IMR-90 (cell line): ENCODE measurements around the gene CHD9. TPM values are rescaled to one million over a fixed set of nuclear protein-coding genes. Genes with fewer than 3 reads are reported as not detected.

Experiments used
- ATAC-seq: fragments of 200-7000 bp; cut with Tn5 transposase; 2 replicates; pipeline ENCODE4 v1.9.1; 2020; ENCODE audit warnings: low read depth, mild to moderate bottlenecking, moderate library complexity
- BruUV-seq: library from RNA; stranded (reverse); fragments of 400-500 nt; replicated peaks from 2 replicates; lab custom pipeline; 2021; lab: Mats Ljungman, UMichigan
- CTCF ChIA-PET: fragments of 300-600 bp; formaldehyde crosslinking; extraction: SDS; loops from one replicate; lab custom pipeline; 2021; ENCODE audit warnings: antibody characterized with exemption; lab: Yijun Ruan, JAX
- POLR2A ChIA-PET: fragments of 300-600 bp; sonication (Branson Sonifier 250); formaldehyde crosslinking; loops from one replicate; lab custom pipeline; 2022; ENCODE audit warnings: antibody characterized with exemption; ENCODE audit not compliant: unreplicated experiment; lab: Charles Lee
- DNase-seq: peaks from one replicate; pipeline ENCODE4 v3.0.0; 2013
- H2AFZ ChIP-seq: replicated peaks from 2 replicates; pipeline ENCODE3; 2013; ENCODE audit warnings: low read length, mild to moderate bottlenecking; ENCODE audit not compliant: poor library complexity
- H2AK5ac ChIP-seq: 2 replicates; pipeline ENCODE4 v1.6.1; 2013; ENCODE audit warnings: low read depth, low read length, inconsistent platforms
- H2AK9ac ChIP-seq: replicated peaks from 2 replicates; pipeline ENCODE3; 2013; ENCODE audit warnings: mild to moderate bottlenecking, low read depth, low read length, moderate library complexity; ENCODE audit not compliant: poor library complexity
- H2BK120ac ChIP-seq: 2 replicates; pipeline ENCODE4 v1.6.1; 2013; ENCODE audit warnings: low read depth, low read length, inconsistent platforms
- H2BK15ac ChIP-seq: 3 replicates; pipeline ENCODE4 v1.6.1; 2013; ENCODE audit warnings: low read depth, low read length, inconsistent platforms
- H2BK20ac ChIP-seq: 2 replicates; pipeline ENCODE4 v1.6.1; 2013; ENCODE audit warnings: low read depth, mild to moderate bottlenecking, inconsistent platforms, low read length, moderate library complexity
- H2BK5ac ChIP-seq: 2 replicates; pipeline ENCODE4 v1.6.1; 2013; ENCODE audit warnings: mild to moderate bottlenecking, low read depth, low read length, inconsistent platforms; ENCODE audit not compliant: poor library complexity, severe bottlenecking
- H3K14ac ChIP-seq: replicated peaks from 2 replicates; pipeline ENCODE4 v1.6.1; 2013; ENCODE audit warnings: low read depth, low read length, inconsistent platforms
- H3K18ac ChIP-seq: 2 replicates; pipeline ENCODE4 v1.6.1; 2013; ENCODE audit warnings: low read depth, low read length, control low read depth
- H3K23ac ChIP-seq: 2 replicates; pipeline ENCODE4 v1.6.1; 2013; ENCODE audit warnings: low read depth, low read length, inconsistent platforms
- H3K27ac ChIP-seq: 2 replicates; pipeline ENCODE4 v1.5.1; 2013; ENCODE audit warnings: mild to moderate bottlenecking, control low read depth, low read length; ENCODE audit not compliant: insufficient read depth
- H3K27me3 ChIP-seq: 2 replicates; pipeline ENCODE4 v1.6.1; 2013; ENCODE audit warnings: low read length; ENCODE audit not compliant: control insufficient read depth, insufficient read depth
- H3K36me3 ChIP-seq: 2 replicates; pipeline ENCODE4 v1.6.1; 2013; ENCODE audit warnings: low read length, mixed read lengths; ENCODE audit not compliant: control insufficient read depth, insufficient read depth
- H3K4ac ChIP-seq: 2 replicates; pipeline ENCODE4 v1.6.1; 2013; ENCODE audit warnings: low read depth, low read length, inconsistent platforms
- H3K4me1 ChIP-seq: 2 replicates; pipeline ENCODE4 v1.6.1; 2013; ENCODE audit warnings: low read length, mixed read lengths; ENCODE audit not compliant: control insufficient read depth, insufficient read depth
- H3K4me2 ChIP-seq: 2 replicates; pipeline ENCODE4 v1.6.1; 2013; ENCODE audit warnings: low read depth, mild to moderate bottlenecking, control low read depth, low read length, moderate library complexity
- H3K4me3 ChIP-seq: 2 replicates; pipeline ENCODE4 v1.5.1; 2013; ENCODE audit warnings: low read depth, mild to moderate bottlenecking, control low read depth, low read length, moderate library complexity; ENCODE audit not compliant: insufficient read depth
- H3K56ac ChIP-seq: 2 replicates; pipeline ENCODE4 v1.6.1; 2013; ENCODE audit warnings: low read length, inconsistent platforms; ENCODE audit not compliant: insufficient read depth; ENCODE audit errors: extremely low read depth
- H3K79me1 ChIP-seq, 2 experiments: 2 replicates each; pipeline ENCODE4 v1.6.1; 2013; ENCODE audit warnings: low read length in 2 of 2, inconsistent platforms in 1 of 2, low read depth in 1 of 2
- H3K9ac ChIP-seq: 2 replicates; pipeline ENCODE4 v1.6.1; 2013; ENCODE audit warnings: low read depth, low read length, control low read depth
- H3K9me1 ChIP-seq: 2 replicates; pipeline ENCODE4 v1.6.1; 2013; ENCODE audit warnings: low read length, inconsistent platforms; ENCODE audit not compliant: insufficient read depth
- H3K9me3 ChIP-seq: 2 replicates; pipeline ENCODE4 v1.6.1; 2013; ENCODE audit warnings: low read length; ENCODE audit not compliant: control insufficient read depth, insufficient read depth
- H4K20me1 ChIP-seq: 2 replicates; pipeline ENCODE4 v1.6.1; 2013; ENCODE audit warnings: low read length, inconsistent platforms; ENCODE audit not compliant: insufficient read depth
- H4K5ac ChIP-seq: 2 replicates; pipeline ENCODE4 v1.6.1; 2013; ENCODE audit warnings: mild to moderate bottlenecking, low read depth, low read length, control low read depth
- H4K8ac ChIP-seq, 2 experiments: 2 replicates each; pipeline ENCODE4 v1.6.1; 2013; ENCODE audit warnings: low read depth in 2 of 2, low read length in 2 of 2, control low read depth in 1 of 2, inconsistent platforms in 1 of 2
- H4K91ac ChIP-seq: 2 replicates; pipeline ENCODE4 v1.6.1; 2013; ENCODE audit warnings: low read depth, low read length, inconsistent platforms; ENCODE audit not compliant: insufficient read depth
- CEBPB ChIP-seq: IDR thresholded peaks from 2 replicates; pipeline ENCODE4 v1.6.1; 2012; ENCODE audit warnings: low read depth, low read length, improper control_type of control experiment
- CHD1 ChIP-seq: IDR thresholded peaks from 2 replicates; pipeline ENCODE4 v1.6.1; 2012; ENCODE audit warnings: low read depth, low read length, improper control_type of control experiment
- CTCF ChIP-seq: conservative IDR thresholded peaks from 2 replicates; pipeline ENCODE4 v1.5.1; 2012; ENCODE audit warnings: mild to moderate bottlenecking, low read depth, low read length, improper control_type of control experiment
- FOS ChIP-seq: fragments of 150-350 bp; IDR thresholded peaks from 2 replicates; pipeline ENCODE4 v1.6.1; 2016; ENCODE audit warnings: low read depth, low read length
- MAZ ChIP-seq: IDR thresholded peaks from 2 replicates; pipeline ENCODE4 v1.6.1; 2012; ENCODE audit warnings: low read depth, mild to moderate bottlenecking, low read length, improper control_type of control experiment, moderate library complexity, borderline replicate concordance
- MXI1 ChIP-seq: IDR thresholded peaks from 2 replicates; pipeline ENCODE4 v1.6.1; 2012; ENCODE audit warnings: low read depth, mild to moderate bottlenecking, low read length, moderate library complexity, borderline replicate concordance
- NFE2L2 ChIP-seq: fragments of 150-350 bp; IDR thresholded peaks from 2 replicates; pipeline ENCODE4 v1.6.1; 2016; ENCODE audit warnings: low read depth, mild to moderate bottlenecking, low read length
- POLR2A ChIP-seq: IDR thresholded peaks from 2 replicates; pipeline ENCODE4 v1.6.1; 2012; ENCODE audit warnings: mild to moderate bottlenecking, low read depth, low read length
- RAD21 ChIP-seq: IDR thresholded peaks from 2 replicates; pipeline ENCODE4 v1.6.1; 2012; ENCODE audit warnings: low read length, improper control_type of control experiment
- SMC3 ChIP-seq: fragments of 150-350 bp; IDR thresholded peaks from 2 replicates; pipeline ENCODE4 v1.6.1; 2016; ENCODE audit warnings: low read depth, mild to moderate bottlenecking, antibody characterized with exemption, low read length, moderate library complexity
- USF2 ChIP-seq: fragments of 150-350 bp; IDR thresholded peaks from 2 replicates; pipeline ENCODE4 v1.6.1; 2017; ENCODE audit warnings: mild to moderate bottlenecking, antibody characterized with exemption, low read length, low read depth
- WGBS, 2 experiments: methylation state at CpG; one replicate each; pipeline versions ENCODE4 v1.1.5 to v1.1.7; 2013; ENCODE audit warnings: missing lambda C conversion rate in 2 of 2; ENCODE audit not compliant: insufficient read length in 1 of 2; ENCODE audit errors: extremely low coverage in 2 of 2; 5-methylcytosine and 5-hydroxymethylcytosine counted together
- dilution Hi-C: fragments of 300-500 bp; cut with HindIII; formaldehyde crosslinking; loops from one replicate; pipeline ENCODE4 v1.14.3; 2018; ENCODE audit warnings: low sequenced_read_pairs; ENCODE audit not compliant: unreplicated experiment
- in situ Hi-C: fragments of 300-500 bp; cut with MboI; formaldehyde crosslinking; loops from 3 replicates; pipeline ENCODE4 v1.14.3; 2019; ENCODE audit warnings: low sequenced_read_pairs, inconsistent platforms, mixed read lengths
- intact Hi-C: fragments of 100-400 bp; cut with micrococcal nuclease; formaldehyde crosslinking; loops from 2 replicates; pipeline ENCODE4 v1.10.0; 2022
- polyA plus RNA-seq, 3 experiments: library from polyadenylated mRNA; depleted of rRNA; stranded (reverse); fragments of >200 nt; gene quantifications; 2 replicates each; pipeline ENCODE4 v1.2.3, GENCODE V29; 2012; ENCODE audit warnings: low replicate concordance in 1 of 3
- total RNA-seq: library from RNA; depleted of rRNA; stranded (reverse); fragments of >200 nt; gene quantifications from 2 replicates; pipeline ENCODE4 v1.2.3, GENCODE V29; 2012

The CHD9 gene
- total and polyA plus RNA-seq, 2 of the 4 experiments (the other 2 are of a cell fraction): 9.1 to 48.8 TPM

- Histone ChIP-seq H4K20me1 (peaks cover 5% of the 10 kb centered on the region; the same call in 1 of the 2 replicates), H2BK15ac (peak overlapping the region; percentile 42; the same call in 1 of the 3 replicates), H4K91ac (peak overlapping the region; percentile 78), H2BK20ac (no peak overlapping the region), H3K14ac (peak overlapping the region; percentile 92), H3K27me3 (no peaks in the 10 kb centered on the region), H4K8ac (peak overlapping the region; percentile 90 to 94), H3K4me2 (peak overlapping the region; percentile 95), H3K23ac (peak overlapping the region; percentile 81), H3K36me3 (no peaks in the 10 kb centered on the region), H3K18ac (peak overlapping the region; percentile 72), H3K4ac (peak overlapping the region; percentile 77), H4K5ac (peak overlapping the region; percentile 82), H3K9me3 (no peaks in the 10 kb centered on the region), H3K56ac (peak overlapping the region; percentile 63; the same call in 1 of the 2 replicates), H3K27ac (peak overlapping the region; percentile 94), H3K79me1 (peaks cover 0 to 32% of the 10 kb centered on the region in 2 experiments; a peak in 3 of 4 replicates), H2BK5ac (peak overlapping the region; percentile 94), H3K9ac (peak overlapping the region; percentile 88), H3K4me3 (peak overlapping the region; percentile 60), H3K4me1 (peaks cover 7% of the 10 kb centered on the region), H2AK9ac (peak overlapping the region; percentile 99), H3K9me1 (no peaks in the 10 kb centered on the region), H2AK5ac (peak overlapping the region; percentile 80; the same call in 1 of the 2 replicates), H2AFZ (peak overlapping the region; percentile 95), H2BK120ac (peak overlapping the region; percentile 51; the same call in 1 of the 2 replicates)
- TF ChIP-seq FOS (0 out of 2 replicates have a peak, but pooled peaks have one; percentile 1), POLR2A (peak; percentile 38), MAZ (peak; percentile 86), USF2 (no peak), CTCF (peak; percentile 90), MXI1 (peak; percentile 7; the same call in 1 of the 2 replicates), CHD1 (no peak), RAD21 (peak; percentile 75), CEBPB (no peak), NFE2L2 (no peak), SMC3 (peak; percentile 68)
- ATAC-seq (peak; percentile 89), DNase-seq (peak; percentile 92)
- dilution Hi-C loops: no loop called here
- no TSS peak for BruUV-seq
- in situ Hi-C loops: no loop called here
- CTCF ChIA-PET: interaction anchor here (0.7 to 2.6 kb wide), 6 partner anchors 19 to 151 kb away, joined by 3 to 17 read pairs (median 3); partner anchors contain the start of gene CHD9
- POLR2A ChIA-PET: no interaction called here
- 1% methylated on average over 60 of the region's 115 CpGs; no CpG with 5 or more reads in 1 of the 2 experiments for WGBS, 2 experiments
- intact Hi-C loops: loop anchor here (1.0 to 5.0 kb wide), 4 partner anchors 40 to 152 kb away; no protein-coding TSS in a partner anchor
These were observed 75.6 kb downstream of the CHD9 start for GRCh38 chr16:53130159-53131049.
